RKO (cell line): ENCODE results near the gene ZPBP2.
A peak's percentile ranks its signal among the peaks of the same experiment; 100 is the strongest.
"Not testable (repeated sequence)": the region's sequence is repeated elsewhere in the genome, so short reads cannot be mapped to it uniquely, and the experiment has no call there.

ENCODE experiments used
- DNase-seq: peaks from one replicate; pipeline ENCODE4 v3.0.0-alpha.2; 2016; ENCODE audit warnings: low spot score

The ZPBP2 gene

DNA sequence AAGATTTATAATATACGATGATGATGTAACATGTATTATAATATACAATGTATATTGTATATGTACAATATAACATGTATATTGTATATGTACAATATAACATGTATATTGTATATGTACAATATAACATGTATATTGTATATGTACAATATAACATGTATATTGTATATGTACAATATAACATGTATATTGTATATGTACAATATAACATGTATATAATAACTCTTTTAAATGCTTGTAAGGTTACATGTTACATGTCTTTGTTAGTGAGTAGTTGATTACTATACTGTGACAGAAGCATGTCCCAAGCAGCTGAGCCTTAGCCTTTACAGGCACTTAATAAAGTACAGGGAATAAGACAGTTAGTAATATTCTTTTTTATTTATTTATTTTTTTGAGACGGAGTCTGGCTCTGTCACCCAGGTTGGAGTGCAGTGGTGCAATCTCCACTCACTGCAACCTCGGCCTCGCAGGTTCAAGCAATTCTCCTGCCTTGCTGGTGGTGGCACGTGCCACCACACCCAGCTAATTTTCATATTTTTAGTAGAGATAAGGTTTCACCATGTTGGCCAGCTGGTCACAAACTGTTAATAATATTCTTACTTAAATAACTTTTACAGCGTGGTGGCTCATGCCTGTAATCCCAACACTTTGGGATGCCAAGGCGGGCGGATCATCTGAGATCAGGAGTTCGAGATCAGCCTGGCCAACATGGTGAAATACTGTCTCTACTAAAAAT lies 11.9 kb upstream of the ZPBP2 start:
- DNase-seq, result not testable (repeated sequence)

DNA sequence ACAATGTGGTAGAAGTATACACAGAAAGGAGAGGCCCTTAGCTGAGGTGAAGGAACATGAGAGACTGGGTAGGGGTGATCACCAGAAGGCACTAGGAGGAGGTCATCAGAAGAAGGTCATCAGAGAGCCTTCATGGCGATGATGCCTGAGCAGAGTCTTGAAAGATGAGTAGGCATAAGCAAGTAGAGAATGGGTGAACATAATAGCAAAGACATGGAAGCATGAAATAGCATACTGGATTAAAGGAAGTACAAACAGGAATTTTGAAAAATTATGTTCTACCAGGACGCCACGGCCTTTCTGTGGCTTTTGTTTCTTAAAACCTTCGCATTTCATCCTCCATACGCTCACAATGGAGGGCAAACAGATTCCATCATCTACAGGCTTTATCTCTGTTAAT lies 6.8 kb upstream of the ZPBP2 start:
- DNase-seq, result no peak

DNA sequence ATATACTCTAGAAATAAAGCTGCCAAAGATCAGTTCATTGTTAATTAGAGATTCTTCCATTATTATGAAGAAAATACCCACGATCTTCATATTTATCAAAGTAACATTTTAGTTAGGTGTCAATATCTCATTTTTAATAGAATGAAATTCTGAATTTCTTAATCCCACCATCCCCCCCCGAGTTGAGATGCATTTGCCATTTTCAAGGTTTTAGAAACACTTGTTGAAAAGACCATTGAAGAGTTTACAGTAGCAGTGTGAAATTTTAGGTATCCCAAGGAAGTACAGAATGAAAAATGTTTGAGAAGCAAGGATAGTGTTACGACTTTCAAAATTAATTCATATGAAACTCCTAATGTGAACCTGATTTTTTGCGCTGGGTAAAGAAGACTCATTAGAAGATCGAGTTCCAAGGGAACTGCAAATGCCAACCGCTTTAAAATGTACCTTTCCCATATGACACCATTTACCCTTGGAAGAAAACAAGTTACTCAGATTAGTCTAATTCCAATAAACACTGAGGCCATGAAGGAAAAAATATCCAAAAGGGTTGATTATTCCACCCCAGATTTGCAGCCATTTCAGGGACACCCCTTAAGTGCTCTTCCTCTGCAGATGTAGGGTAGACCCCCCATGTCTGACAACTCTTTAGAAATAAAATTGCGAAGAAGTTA lies 4.6 kb upstream of the ZPBP2 start:
- DNase-seq, result no peak

DNA sequence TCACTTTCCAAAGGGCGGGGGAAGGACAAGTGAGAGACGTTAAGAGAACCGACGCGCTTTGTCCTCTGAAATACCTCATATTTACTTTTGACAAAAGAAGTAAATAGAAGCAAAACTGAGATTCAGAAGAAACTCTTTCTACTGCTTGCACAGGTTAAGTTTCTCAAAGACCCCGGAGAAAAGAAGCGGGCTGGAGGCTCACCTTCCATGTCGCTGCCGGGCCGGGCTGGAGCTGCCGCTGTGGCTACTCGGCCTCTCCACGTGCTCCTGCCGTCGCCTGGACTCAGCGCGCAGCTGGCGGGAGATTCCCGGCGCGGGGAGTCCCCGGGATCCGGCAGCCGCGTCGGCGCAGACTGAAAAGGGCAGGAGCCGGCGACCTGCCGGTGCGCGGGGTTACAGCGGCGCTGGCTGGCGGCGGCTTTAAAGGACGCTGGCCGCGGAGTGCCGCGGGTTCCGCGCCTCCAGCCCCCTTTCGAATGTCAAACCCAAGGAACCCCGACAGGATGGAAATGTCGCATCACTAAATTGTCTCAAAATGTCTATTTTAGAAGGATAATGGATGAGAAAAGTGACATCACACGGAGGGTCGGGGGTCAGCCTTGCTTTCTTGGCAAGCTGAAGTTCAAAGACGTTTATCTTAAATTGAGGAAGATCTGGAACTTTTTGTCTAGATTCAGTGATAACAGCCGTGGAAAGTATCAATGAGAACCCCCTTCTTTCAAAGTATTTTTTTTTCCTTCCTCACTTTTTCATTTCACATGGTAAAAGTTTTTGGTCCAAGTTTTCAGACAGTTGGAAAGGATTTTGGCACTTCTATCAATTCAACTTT lies 3.9 kb upstream of the ZPBP2 start, which contains the start of gene IKZF3:
Gene IKZF3 (minus strand): TSS at position 395 of the 829 bp plus-strand sequence. CDS start 186 bp downstream, at position 209.
- DNase-seq, result peak; percentile 74

DNA sequence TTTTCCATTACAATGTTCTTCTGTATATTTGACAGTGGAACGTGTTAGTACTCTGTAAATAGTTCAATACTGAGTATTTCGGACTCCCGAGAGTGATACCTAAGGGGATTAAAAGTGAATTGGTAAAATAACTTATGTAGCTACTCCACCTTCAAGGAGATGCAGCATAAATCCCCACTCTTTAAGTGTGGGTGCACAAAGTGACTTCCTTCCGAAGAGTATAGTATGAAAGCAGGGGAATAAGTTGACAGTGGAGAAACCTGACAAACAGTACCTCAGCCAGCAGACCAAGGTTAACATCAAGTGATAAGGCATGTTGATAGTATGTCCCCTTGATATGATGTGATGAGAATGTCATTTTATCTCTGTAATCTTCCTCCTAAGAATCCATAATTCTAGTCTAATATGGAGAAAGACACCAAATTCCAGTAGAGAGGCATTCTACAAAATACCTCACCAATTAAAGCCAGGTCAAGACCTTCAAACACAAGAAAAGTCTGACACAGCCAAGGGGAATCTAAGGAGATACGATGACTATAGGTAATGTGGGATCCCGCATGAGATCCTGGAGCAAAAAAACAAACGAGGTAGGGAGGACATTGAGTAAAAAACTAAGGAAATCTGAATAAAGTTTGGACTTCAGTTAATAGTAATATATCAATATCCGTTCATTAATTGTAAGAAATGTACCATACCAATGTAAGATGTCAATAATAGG lies 1.8 kb upstream of the ZPBP2 start:
- no peak for DNase-seq

DNA sequence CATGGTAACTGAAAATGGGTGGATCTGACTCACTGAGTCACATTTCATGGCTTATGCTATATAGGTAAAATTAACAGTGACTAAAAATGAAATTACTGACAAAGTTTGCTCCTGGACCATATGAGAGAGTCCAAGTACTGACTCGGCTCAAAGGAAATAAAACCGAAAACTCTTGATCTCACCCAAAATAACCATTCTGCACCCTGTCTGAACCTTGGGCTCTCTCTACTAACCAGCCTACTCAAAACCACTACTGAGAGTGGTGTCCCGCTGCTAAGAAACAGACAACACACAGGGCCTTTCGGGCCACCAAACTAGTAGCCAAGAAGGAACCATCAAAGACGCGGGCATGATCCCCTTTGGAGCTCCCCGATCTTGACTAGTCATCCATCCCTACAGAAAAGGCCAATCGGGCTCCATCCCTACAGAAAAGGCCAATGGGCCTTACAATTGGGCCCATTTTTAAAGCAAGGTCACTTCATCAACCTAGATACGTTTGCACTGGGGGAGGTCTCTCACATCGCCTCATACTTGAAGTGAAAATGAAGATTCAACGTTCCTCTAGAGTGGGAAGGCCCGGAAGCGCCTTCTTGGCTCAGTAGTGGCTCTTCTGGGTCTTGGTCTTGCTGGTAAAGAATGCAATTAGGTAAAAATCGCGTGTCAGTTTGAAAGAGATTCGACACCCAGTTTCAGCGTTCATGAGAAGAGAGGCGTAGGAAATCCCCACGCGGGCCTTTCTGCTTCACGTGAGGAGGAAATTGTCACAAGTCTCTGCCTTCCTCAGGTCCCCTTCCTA lies 720 bp upstream of the ZPBP2 start:
- no peak for DNase-seq

DNA sequence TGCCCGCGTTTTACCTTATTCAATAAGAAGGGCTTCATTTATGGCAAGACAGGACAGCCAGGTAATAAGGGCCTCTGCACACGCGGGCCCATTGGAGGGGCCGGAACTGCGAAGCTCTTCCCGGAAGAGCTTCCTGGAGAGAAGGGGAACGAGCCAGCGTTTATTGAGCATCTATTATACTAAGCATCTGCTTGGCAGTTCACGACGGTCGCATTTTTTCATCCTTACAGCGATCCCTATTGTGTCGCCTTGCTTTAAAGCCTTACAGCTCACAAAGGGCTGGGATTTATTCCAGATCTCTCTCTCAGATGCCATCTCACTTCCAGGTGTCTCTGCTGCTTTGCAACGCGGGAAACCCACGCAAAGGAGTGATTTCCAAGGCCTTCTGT lies 546 bp downstream of the ZPBP2 start:
- DNase-seq, result no peak

DNA sequence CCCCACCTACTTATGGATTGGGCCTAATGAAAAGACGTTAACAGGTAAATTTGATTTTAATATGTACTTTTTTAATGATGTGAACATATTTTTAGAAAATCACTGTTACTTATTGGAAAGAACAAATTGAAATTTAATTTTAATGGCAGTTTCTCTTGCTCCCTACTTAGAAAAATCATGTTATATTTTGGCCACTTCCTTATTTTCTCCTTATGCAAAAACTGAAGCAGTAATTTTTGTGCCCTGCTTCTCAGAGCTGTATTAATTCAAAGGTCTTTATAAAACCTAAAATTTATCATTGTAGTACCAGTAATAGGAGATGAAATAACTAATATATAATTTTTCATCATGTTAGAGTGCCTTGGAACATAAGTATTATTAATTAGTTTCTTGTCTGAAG lies 2.8 kb downstream of the ZPBP2 start:
- no peak for DNase-seq

DNA sequence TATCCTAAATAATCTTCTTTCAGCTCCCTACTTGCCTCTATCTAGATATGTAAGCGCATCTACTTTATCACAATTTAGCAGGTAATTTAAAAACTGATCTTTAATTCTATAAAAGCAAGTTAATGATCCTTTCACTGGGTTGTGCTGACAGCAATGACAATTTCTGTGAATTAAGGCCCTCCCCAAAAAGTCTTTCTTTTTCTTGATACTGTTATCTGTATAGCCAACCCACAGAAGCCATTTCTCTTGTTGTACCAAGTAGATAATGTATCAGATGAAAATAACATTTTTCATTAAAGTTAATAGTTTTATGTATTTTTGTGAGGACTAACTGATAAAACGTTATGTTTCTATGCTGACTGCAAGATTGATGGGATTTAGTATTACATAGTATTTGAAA lies 3.8 kb downstream of the ZPBP2 start:
- DNase-seq, result no peak

DNA sequence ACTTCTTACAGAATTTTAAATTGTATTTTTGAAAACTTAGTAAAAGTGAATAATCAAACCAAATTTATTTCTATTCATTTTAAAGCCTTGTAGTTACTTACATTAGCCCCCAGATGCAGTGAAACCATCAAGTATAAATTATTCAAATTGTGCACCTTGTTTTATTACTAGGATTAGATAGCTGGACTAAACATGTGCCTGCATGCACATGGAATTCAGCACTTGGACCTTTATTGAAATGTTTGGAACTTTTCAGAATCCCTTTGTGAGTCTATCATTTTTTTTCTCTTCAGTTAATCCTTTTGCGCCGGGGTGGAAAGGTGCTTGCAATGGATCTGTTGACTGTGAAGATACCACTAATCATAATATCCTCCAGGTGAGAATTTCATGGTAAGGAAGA lies 4.7 kb downstream of the ZPBP2 start:
- DNase-seq, result peak; percentile 72

DNA sequence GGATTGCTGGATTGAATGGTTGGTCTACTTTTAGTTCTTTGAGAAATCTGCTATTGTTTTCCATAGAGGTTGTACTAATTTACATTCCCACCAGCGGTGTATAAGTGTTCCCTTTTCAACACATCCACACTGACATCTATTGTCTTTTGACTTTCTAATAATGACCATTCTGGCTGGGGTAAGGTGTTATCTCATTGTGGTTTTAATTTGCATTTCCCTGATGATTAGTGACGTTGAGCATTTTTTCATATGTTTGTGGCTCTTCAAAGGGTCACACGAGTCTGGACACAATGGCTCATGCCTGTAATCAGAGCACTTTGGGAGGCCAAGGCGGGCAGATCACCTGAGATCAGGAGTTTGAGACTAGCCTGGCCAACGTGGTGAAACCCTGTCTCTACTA lies 18.1 kb downstream of the ZPBP2 start:
- not testable (repeated sequence) for DNase-seq

DNA sequence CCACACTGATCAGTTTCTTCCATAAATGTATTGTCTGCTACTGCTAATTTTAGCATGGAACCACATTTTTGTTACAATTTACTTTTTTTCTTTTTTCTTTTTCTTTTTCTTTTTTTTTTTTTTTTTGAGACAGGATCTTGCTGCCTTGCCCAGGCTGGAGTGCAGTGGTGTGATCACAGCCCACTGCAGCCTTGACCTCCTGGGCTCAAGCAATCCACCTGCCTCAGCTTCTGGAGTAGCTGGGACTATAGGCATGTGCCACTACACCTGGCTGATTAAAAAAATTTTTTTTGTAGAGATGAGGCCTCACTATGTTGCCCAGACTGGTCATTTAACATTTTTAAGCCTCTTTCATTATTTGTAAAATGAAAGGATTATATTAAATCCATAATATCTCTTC lies 19.1 kb downstream of the ZPBP2 start:
- no peak for DNase-seq

DNA sequence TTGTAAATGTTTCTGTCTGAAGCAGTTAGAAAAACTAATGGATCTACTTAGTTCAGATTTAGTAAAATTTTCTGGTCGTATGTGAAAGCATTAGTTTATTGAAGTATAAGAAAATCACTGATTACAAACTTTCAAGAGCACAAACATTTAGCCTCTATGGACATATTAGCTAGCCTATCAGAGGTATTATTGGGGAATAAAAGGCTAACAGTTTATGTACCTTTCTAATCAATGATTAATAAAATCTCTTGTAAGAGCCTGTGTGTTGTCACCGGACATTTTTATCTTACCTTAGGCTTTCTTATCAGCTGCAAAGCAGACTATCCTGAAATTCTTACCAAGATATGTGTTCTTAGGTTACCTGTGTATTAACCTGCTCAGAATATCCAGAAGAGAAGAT lies 21.2 kb downstream of the ZPBP2 start:
- DNase-seq, result no peak

DNA sequence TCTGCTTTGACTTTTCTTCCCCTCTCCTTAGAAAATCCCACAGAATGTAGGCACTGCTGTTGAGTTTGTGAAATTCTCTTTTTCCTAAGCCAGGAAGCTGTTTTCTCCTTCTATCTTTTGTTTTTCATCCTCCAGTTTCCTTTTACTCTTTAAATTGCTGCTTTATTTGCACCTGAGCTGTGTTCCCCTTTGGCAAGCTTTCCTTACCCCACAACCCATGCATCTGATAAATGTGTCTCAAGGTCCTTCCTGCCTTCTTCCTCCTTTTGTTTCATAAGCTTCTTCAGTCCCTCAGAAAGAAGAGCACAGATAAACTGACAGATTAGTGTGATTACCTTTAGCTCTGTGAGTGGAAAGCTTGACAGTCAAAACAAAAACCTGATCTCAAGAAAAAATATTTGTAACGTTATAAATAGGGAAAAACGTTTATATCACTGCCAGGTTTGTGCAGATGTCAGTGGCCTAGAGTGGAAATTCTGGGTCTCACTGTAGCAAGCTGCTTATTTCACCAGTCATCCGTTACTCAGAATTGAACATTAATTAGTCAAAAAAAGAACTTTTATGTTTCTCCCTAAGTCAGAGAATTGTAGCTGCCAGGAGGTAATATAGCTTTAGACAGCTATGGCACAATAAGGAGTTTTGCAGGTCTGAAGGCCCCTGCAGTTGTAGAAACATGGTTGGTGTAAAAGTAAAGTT lies 26.8 kb downstream of the ZPBP2 start:
- no peak for DNase-seq

DNA sequence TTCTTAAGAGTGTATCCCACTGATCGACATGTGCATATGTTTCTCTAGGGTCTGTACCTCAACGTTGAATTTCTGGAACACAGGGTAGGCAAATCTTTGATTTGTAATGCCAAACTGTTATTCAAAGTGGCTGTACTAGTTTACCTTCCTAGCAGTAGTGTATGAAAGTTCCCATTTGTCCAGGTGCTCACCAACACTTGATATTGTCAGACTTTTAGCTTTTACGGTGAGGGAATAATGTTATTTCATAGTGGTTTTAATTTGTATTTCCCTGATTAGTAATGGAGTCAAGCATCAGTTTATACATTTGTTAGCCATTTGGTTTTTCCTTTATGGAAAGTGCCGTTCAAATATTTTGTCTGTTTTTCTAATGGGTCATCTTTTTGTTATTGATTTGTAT lies 30.1 kb downstream of the ZPBP2 start:
- no peak for DNase-seq

DNA sequence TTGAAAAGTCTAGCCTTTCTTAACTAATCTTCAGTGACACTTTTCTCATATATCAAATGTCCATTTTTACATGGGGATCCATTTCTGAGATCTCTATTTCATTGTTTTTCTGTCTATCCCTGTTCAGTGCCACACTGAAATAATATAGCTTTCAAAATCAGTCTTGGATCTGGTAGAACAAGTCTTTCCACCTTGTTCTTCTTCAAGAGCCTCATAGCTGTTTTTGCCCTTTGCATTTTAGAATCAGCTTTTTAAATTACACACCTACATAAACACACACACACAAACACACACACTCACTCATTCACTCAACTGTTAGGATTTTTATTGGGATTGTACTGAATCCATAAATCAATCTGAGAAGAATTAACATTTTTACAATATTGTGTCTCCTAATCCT lies 31.2 kb downstream of the ZPBP2 start:
- DNase-seq, result no peak

DNA sequence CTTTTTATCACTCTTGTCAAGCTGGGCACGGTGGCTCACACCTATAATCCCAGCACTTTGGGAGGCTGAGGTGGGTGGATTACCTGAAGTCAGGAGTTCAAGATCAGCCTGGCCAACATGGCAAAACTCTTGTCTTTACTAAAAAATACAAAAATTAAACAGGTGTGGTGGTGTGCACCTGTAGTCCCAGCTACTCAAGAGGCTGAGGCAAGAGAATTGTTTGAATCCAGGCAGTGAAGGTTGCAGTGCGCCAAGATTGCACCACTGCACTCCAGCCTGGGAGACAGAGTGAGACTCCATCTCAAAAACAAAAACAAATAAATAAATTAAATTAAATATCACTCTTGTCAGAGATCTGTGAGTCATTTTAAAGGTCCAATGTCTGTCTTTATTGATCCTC lies 34.0 kb downstream of the ZPBP2 start:
- DNase-seq, result not testable (repeated sequence)

DNA sequence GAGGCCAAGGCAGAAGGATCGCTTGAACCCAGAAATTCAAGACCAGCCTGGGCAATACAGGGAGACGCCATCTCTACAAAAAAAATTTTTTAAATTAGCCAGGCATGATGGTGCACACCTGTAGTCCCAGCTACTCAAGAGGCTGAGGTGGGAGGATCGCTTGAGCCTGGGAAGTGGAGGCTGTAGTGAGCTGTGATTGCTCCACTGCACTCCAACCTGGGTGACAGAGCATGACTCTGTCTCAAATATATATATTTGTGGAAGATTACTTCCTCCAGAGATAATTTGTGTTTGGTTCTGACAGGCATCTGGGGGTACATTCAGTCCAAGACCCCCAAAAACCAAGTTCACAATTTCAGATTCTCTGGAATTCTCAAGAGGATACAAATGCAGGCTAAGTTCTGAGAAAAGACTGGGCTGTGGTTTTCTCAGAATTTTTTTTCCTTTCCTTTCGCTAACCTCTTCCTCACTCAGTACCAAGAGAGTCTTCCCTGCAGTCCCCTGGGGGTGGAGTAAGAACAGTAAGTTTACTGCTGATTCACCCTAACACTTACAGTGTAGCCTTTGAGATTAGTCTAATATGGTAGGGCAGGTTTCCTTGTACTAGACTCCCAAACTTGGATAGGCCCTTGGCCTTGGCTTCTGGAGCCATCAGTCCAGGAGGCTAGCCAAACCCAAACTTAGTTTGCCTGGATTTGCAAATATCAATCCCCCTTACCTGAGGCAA lies 35.3 kb downstream of the ZPBP2 start:
- DNase-seq, result no peak

DNA sequence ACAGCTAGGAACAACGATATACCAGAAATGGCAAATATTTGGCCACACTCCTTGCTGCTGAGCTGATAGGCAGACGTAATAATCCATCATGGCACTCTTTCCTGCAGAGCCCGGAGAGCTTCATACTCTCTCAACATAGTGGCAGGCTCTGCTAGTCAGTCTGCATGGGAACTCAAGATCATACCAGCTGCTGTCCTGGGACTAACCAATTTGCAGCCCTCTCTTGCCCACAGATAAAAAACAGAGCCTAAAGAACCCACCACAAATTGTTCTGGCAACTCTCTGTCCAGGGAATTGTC lies 36.9 kb downstream of the ZPBP2 start:
- no peak for DNase-seq

DNA sequence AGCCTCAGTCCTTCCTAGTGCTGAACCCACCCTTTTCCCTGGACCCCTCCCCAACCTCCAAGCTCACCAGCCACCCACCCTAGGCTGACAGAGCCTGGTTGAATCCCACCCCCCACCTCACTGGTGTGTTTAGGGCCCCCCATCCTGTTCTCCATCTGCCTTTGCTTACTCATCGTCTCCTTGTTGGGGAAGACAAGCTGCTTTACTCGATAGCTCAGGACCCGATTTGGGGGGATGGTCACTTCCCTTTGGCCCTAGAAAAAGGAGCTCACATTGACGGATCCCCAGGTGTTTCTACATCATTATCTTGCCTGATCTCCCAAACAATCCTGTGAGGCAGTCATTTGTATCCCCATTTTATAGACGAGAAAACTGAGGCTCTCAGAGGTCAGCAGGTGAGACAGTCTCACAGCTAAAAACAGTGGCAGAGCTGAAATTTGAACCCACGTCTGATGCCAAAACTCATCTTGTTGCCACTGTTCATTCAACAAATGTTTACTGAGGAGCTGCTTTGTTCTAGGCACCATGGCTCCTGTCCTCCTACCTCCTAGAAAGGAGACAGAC lies 40.9 kb downstream of the ZPBP2 start:
- DNase-seq, result no peak
